ENCODE data around the gene NCOA6. TPM values are rescaled to one million over a fixed set of nuclear protein-coding genes. Genes with fewer than 3 reads are reported as not detected.

NCOA6 gene
- total RNA-seq, 4 donors from 2014 or later, result 3.1 to 39.2 (median 10.5) TPM

DNA sequence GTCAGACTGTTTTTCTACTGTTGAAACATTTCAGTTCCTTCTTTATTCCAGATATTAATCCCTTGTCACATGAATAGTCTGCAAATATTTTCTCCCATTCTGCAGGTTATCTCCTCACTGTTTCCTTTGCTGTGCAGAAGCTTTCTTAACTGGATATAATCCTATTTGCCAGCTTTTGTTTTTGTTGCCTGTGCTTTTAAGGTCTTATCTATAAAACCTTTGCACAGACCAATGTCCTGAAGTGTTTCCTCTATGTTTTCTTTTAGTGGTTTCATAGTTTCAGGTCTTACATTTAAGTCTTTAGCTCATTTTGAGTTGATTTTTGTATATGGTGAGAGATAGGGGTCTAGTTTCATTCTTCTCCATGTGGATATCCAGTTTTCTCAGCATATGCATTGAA lies 19.2 kb downstream of the NCOA6 start:
- Histone ChIP-seq H3K9me3 (no peaks in the 10 kb centered on the region), H3K27ac (no peak overlapping the region), H3K27me3 (no peaks in the 10 kb centered on the region), H3K4me3 (no peak overlapping the region), H3K4me1 (no peaks in the 10 kb centered on the region), H3K36me3 (no peaks in the 10 kb centered on the region)
- intact Hi-C loops (cut with DNase I; ENCODE audit: low total_unique reads), result no loop called here
- no peak for DNase-seq
- TF ChIP-seq, protein P1, sequence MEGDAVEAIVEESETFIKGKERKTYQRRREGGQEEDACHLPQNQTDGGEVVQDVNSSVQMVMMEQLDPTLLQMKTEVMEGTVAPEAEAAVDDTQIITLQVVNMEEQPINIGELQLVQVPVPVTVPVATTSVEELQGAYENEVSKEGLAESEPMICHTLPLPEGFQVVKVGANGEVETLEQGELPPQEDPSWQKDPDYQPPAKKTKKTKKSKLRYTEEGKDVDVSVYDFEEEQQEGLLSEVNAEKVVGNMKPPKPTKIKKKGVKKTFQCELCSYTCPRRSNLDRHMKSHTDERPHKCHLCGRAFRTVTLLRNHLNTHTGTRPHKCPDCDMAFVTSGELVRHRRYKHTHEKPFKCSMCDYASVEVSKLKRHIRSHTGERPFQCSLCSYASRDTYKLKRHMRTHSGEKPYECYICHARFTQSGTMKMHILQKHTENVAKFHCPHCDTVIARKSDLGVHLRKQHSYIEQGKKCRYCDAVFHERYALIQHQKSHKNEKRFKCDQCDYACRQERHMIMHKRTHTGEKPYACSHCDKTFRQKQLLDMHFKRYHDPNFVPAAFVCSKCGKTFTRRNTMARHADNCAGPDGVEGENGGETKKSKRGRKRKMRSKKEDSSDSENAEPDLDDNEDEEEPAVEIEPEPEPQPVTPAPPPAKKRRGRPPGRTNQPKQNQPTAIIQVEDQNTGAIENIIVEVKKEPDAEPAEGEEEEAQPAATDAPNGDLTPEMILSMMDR (IDR thresholded peaks at IDR 0.05), result no peak
- TF ChIP-seq POLR2A (IDR thresholded peaks at IDR 0.05), result no peak

DNA sequence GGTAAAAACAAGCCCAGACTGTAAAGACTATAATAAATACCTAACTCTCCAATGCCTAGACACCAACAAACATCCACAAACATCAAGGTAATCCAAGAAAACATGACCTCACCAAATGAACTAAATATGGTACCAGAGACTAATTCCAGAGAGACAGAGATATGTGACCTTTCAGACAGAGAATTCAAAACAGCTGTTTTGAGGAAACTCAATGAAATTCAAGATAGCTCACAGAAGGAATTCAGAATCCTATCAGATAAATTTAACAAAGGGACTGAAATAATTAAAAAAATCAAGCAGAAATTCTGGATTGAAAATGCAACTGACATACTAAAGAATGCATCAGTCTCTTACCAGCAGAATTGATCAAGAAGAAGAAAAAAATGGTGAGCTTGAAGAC lies 26.6 kb downstream of the NCOA6 start:
- Histone ChIP-seq H3K27ac (no peak overlapping the region), H3K4me3 (no peak overlapping the region), H3K36me3 (no peaks in the 10 kb centered on the region), H3K27me3 (no peaks in the 10 kb centered on the region), H3K9me3 (no peaks in the 10 kb centered on the region), H3K4me1 (no peaks in the 10 kb centered on the region)
- TF ChIP-seq, protein P1 (IDR thresholded peaks at IDR 0.05), result no peak
- no peak for TF ChIP-seq POLR2A (IDR thresholded peaks at IDR 0.05)
- intact Hi-C loops (cut with DNase I; ENCODE audit: low total_unique reads), result no loop called here
- DNase-seq, result no peak

DNA sequence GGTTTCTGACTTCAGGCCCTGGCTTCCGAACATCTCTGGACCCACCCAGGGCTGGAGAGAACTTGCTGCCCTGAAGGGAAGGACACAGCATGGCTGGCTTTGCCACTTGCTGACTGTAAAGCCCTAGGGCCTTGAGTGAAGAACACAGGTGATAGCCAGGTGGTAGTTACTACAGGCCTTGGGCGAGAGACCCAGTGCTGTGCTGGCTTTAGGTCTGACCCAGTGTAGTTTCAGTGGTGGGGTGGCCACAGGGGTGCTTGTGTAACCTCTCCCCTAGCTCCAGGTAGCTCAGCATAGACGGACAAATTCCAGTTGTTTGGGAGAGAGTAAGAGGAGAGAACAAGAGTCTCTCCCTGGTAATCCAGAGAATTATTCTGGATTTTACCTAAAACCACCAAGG lies 27.1 kb downstream of the NCOA6 start:
- H3K4me3 ChIP-seq, result no peak overlapping the region
- H3K27me3 ChIP-seq, result no peaks in the 10 kb centered on the region
- no peak overlapping the region for H3K27ac ChIP-seq
- no peak for DNase-seq
- intact Hi-C loops (cut with DNase I; ENCODE audit: low total_unique reads), result no loop called here
- TF ChIP-seq, protein P1 (IDR thresholded peaks at IDR 0.05), result no peak
- no peak for TF ChIP-seq POLR2A (IDR thresholded peaks at IDR 0.05)
- H3K9me3 ChIP-seq, result no peaks in the 10 kb centered on the region
- no peaks in the 10 kb centered on the region for H3K36me3 ChIP-seq
- H3K4me1 ChIP-seq, result no peaks in the 10 kb centered on the region

DNA sequence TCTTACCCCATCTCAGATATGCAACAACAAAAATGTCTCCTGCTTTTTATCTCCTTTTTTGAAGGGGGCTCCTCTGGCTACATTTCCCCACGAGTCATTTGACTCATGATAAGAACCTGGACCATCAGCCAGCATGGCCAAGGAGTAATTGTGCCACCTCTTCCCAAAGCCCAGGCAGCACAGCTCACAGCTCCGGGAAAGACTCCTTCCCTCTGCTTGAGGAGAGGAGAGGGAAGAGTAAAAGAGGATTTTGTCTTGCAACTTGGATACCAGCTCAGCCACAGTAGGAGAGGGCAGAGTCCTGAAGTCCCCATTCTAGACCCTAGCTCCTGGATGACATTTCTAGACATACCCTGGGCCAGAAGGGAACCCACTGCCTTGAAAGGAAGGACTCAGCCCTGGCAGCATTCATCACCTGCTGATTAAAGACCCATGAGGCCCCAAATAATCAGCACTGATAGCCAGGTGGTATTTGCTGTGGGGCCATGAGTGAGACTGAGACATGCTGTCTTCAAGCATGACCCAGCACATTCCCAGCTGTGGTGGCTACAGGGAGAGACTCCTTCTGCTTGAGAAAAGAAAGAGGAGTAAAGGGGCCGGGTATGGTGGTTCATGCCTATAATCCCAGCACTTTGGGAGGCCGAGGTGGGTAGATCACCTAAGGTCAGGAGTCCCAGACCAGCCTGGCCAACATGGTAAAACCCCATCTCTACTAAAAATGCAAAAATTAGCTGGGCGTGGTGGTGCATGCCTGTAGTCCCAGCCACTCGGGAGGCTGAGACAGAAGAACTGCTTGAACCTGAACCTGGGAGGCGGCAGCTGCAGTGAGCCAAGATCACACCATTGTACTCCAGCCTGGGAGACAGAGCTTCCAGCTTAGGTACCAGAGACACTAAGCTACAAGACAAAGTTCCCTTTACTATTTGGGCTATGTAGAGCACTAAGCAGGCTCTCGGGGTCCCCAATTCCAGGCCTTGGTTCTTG lies 28.1 kb downstream of the NCOA6 start:
- H3K27me3 ChIP-seq, result no peaks in the 10 kb centered on the region
- no peak for DNase-seq
- H3K9me3 ChIP-seq, result no peaks in the 10 kb centered on the region
- H3K4me1 ChIP-seq, result no peaks in the 10 kb centered on the region
- H3K36me3 ChIP-seq, result no peaks in the 10 kb centered on the region
- H3K27ac ChIP-seq, result no peak overlapping the region
- no peak overlapping the region for H3K4me3 ChIP-seq
- TF ChIP-seq, protein P1 (IDR thresholded peaks at IDR 0.05), result no peak
- TF ChIP-seq POLR2A (IDR thresholded peaks at IDR 0.05), result no peak
- intact Hi-C loops (cut with DNase I; ENCODE audit: low total_unique reads), result no loop called here

DNA sequence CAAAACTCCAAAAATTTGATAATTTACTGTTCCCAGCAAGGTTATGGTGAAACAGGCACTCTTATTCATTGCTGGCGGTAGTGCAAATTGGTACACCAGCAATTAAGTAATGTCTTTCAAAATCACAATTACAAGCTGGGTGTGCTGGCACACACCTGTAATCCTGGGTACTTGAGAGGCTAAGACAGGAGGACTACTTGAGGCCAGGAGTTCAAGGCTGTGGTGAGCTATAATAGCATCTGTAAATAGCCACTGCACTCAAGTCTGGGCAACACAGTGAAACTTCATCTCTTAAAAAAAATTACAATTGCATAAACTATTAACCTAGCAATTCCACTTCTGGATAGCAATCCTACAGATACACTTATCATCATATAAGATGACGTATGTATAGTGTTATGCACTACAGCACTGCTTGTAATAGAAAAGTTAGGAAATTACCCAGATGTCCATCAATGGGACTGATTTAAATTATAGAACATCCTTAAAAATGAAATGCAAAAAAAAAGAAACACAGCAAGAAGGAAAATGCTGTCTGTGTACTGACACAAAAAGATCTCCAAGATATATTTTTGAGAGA lies 31.4 kb downstream of the NCOA6 start:
- Histone ChIP-seq H3K4me1 (no peaks in the 10 kb centered on the region), H3K9me3 (no peaks in the 10 kb centered on the region), H3K4me3 (no peak overlapping the region), H3K27me3 (no peaks in the 10 kb centered on the region), H3K36me3 (no peaks in the 10 kb centered on the region), H3K27ac (no peak overlapping the region)
- no peak for DNase-seq
- no peak for TF ChIP-seq POLR2A (IDR thresholded peaks at IDR 0.05)
- TF ChIP-seq, protein P1 (IDR thresholded peaks at IDR 0.05), result no peak
- intact Hi-C loops (cut with DNase I; ENCODE audit: low total_unique reads), result no loop called here

Data from uterus (tissue), 4 donors.